ENCODE data around the gene CLEC6A. TPM values are rescaled to one million over a fixed set of nuclear protein-coding genes. Genes with fewer than 3 reads are reported as not detected.

CLEC6A gene
- total RNA-seq, 1 donor from 2014 or later, result not detected

DNA sequence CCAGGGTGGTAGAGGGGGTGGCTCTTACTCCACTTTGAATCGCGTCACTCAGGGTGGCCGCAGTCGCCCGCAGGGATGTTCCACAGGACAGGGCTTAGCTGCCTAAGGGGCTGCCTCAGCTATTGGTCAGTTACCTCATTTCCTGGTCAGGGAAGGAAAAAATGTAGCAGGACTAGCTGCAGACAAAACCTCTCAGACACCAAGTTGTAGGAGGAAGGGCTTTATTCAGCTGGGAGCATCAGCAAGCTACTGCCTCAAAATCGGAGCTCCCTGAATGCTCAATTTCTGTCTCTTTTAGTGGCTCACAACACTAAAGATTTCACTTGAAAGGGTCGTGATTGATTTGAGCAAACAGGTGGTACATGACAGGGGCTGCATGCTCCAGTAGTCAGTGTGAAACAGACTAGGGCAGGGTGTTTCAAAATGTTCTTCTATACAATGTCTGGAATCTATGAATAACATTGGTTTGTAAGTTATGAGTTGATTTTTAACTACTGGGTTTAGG lies 6.4 kb upstream of the CLEC6A start:
- no peak for DNase-seq (ENCODE audit: low spot score in 2 of 2, unreplicated experiment in 2 of 2)
- Mint-ChIP-seq H3K4me1 (peaks cover 24% of the 10 kb centered on the region), H3K36me3 (peaks cover 2% of the 10 kb centered on the region), H3K27me3 (ENCODE audit: low read depth) (no peaks in the 10 kb centered on the region), H3K9me3 (peaks cover 11% of the 10 kb centered on the region), H3K27ac (peak overlapping the region; percentile 75), H3K4me3 (peak overlapping the region; percentile 44)
- no peak for TF ChIP-seq CTCF (IDR thresholded peaks at IDR 0.05; ENCODE audit: unreplicated experiment)

- Mint-ChIP-seq H3K27me3 (ENCODE audit: low read depth) (no peaks in the 10 kb centered on the region), H3K27ac (no peak overlapping the region), H3K9me3 (peaks cover 13% of the 10 kb centered on the region), H3K4me1 (peaks cover 39% of the 10 kb centered on the region), H3K4me3 (no peak overlapping the region), H3K36me3 (peaks cover 2% of the 10 kb centered on the region)
- no peak for DNase-seq (ENCODE audit: low spot score in 2 of 2, unreplicated experiment in 2 of 2)
- no peak for TF ChIP-seq CTCF (IDR thresholded peaks at IDR 0.05; ENCODE audit: unreplicated experiment)
These were observed 3.7 kb upstream of the CLEC6A start for GRCh38 chr12:8452036-8452435.

- no peak for TF ChIP-seq CTCF (IDR thresholded peaks at IDR 0.05; ENCODE audit: unreplicated experiment)
- Mint-ChIP-seq H3K27me3 (ENCODE audit: low read depth) (no peaks in the 10 kb centered on the region), H3K4me3 (no peak overlapping the region), H3K4me1 (peaks cover 39% of the 10 kb centered on the region), H3K27ac (no peak overlapping the region), H3K36me3 (peaks cover 2% of the 10 kb centered on the region), H3K9me3 (peaks cover 16% of the 10 kb centered on the region)
- no peak for DNase-seq (ENCODE audit: low spot score in 2 of 2, unreplicated experiment in 2 of 2)
These were observed 2.7 kb upstream of the CLEC6A start for GRCh38 chr12:8453021-8453513.

DNA sequence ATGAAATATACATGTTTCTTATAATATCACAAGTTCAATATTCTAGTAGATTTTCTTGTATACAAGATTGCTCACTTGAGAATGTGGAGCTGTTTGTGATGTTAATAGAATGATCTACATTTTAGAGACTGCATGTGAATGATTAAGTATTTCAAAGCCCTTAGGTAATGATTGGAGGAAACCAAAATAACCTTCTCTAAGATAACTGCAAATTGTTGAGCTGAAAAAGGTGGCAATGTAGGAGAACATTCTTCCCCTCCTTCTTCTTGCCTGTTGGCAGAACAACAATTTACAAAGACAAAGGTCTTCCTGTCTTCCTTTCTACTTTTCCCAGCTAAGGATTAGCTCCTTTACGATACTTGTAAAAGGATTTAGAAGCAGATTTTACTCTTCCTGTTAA lies 2.0 kb upstream of the CLEC6A start:
- Mint-ChIP-seq H3K9me3 (peaks cover 16% of the 10 kb centered on the region), H3K4me1 (peaks cover 36% of the 10 kb centered on the region), H3K27ac (no peak overlapping the region), H3K4me3 (no peak overlapping the region), H3K36me3 (peaks cover 2% of the 10 kb centered on the region), H3K27me3 (ENCODE audit: low read depth) (no peaks in the 10 kb centered on the region)
- no peak for TF ChIP-seq CTCF (IDR thresholded peaks at IDR 0.05; ENCODE audit: unreplicated experiment)
- no peak for DNase-seq (ENCODE audit: low spot score in 2 of 2, unreplicated experiment in 2 of 2)

DNA sequence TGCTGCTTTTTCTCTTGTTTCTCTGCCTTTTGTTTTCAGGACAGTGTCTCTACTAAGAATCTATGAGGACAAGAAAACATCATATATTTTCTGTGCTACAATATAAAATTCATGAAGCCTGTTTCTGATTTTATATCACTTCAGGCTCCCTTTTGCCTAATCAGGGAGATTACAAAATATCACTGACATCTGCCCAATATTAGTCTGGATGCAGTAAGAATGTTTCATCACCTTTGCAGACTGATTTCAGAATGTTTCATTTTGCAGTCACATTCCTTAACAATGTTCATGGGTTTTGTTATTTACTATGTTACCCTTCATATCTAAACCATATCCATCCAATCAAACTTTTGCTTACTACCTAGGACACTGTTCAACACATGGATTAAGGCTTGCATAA lies 491 bp upstream of the CLEC6A start:
- peak overlapping the region; percentile 13 for H3K27ac Mint-ChIP-seq
- peaks cover 24% of the 10 kb centered on the region for H3K4me1 Mint-ChIP-seq
- no peaks in the 10 kb centered on the region for H3K27me3 Mint-ChIP-seq (ENCODE audit: low read depth)
- H3K36me3 Mint-ChIP-seq, result peaks cover 2% of the 10 kb centered on the region
- peaks cover 20% of the 10 kb centered on the region for H3K9me3 Mint-ChIP-seq
- DNase-seq (ENCODE audit: low spot score in 2 of 2, unreplicated experiment in 2 of 2), result no peak
- TF ChIP-seq CTCF (IDR thresholded peaks at IDR 0.05; ENCODE audit: unreplicated experiment), result no peak
- H3K4me3 Mint-ChIP-seq, result no peak overlapping the region

DNA sequence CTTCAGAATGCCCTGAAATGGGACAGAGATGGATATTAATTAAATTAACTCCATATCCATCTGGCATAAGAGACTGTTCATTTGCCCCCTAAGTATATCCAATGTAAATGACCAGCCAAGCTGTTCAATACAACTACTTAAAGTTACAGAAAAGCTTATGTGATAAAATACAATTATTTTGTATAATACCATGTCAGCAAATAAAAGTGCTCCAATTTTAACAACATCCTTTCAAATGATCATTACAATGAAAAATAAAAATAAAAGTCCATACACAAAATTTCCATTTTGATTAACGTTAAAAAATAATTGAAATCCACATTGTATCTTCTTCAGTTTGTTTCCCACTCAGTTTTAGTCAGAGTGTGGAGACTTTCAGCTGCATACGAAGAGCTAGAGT lies 5.7 kb downstream of the CLEC6A start:
- no peaks in the 10 kb centered on the region for H3K36me3 Mint-ChIP-seq
- no peak overlapping the region for H3K27ac Mint-ChIP-seq
- H3K4me1 Mint-ChIP-seq, result peaks cover 14% of the 10 kb centered on the region
- no peaks in the 10 kb centered on the region for H3K27me3 Mint-ChIP-seq (ENCODE audit: low read depth)
- DNase-seq (ENCODE audit: low spot score in 2 of 2, unreplicated experiment in 2 of 2), result no peak
- no peak overlapping the region for H3K4me3 Mint-ChIP-seq
- TF ChIP-seq CTCF (IDR thresholded peaks at IDR 0.05; ENCODE audit: unreplicated experiment), result no peak
- peaks cover 9% of the 10 kb centered on the region for H3K9me3 Mint-ChIP-seq
